ENCODE data around the gene RIPK4.

GRCh38 chr21:41779659-41780058 is 12.8 kb upstream of the RIPK4 start:
- no peak for TF ChIP-seq NFRKB (IDR thresholded peaks at IDR 0.05)
- no peak for TF ChIP-seq YY1 (IDR thresholded peaks at IDR 0.05; ENCODE audit: insufficient read depth, insufficient replicate concordance, low read depth, low read length)
- TF ChIP-seq, protein P1, sequence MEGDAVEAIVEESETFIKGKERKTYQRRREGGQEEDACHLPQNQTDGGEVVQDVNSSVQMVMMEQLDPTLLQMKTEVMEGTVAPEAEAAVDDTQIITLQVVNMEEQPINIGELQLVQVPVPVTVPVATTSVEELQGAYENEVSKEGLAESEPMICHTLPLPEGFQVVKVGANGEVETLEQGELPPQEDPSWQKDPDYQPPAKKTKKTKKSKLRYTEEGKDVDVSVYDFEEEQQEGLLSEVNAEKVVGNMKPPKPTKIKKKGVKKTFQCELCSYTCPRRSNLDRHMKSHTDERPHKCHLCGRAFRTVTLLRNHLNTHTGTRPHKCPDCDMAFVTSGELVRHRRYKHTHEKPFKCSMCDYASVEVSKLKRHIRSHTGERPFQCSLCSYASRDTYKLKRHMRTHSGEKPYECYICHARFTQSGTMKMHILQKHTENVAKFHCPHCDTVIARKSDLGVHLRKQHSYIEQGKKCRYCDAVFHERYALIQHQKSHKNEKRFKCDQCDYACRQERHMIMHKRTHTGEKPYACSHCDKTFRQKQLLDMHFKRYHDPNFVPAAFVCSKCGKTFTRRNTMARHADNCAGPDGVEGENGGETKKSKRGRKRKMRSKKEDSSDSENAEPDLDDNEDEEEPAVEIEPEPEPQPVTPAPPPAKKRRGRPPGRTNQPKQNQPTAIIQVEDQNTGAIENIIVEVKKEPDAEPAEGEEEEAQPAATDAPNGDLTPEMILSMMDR (CRISPR knock-in tag; IDR thresholded peaks at IDR 0.05): no peak
- no peak for TF ChIP-seq ZNF580 (CRISPR knock-in tag; IDR thresholded peaks at IDR 0.05; ENCODE audit: borderline replicate concordance, low read depth)
- TF ChIP-seq CCAR2 (optimal IDR thresholded peaks at IDR 0.05; ENCODE audit: low read depth, low read length): no peak
- TF ChIP-seq POLR2A (IDR thresholded peaks at IDR 0.05; ENCODE audit: insufficient read depth in 1 of 2, low read depth in 2 of 2, low read length in 2 of 2): no peak
- TF ChIP-seq, protein P2, sequence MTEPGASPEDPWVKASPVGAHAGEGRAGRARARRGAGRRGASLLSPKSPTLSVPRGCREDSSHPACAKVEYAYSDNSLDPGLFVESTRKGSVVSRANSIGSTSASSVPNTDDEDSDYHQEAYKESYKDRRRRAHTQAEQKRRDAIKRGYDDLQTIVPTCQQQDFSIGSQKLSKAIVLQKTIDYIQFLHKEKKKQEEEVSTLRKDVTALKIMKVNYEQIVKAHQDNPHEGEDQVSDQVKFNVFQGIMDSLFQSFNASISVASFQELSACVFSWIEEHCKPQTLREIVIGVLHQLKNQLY (CRISPR knock-in tag; IDR thresholded peaks at IDR 0.05): no peak
- no peak for TF ChIP-seq JUND (CRISPR knock-in tag; IDR thresholded peaks at IDR 0.05)
- TF ChIP-seq SKI (IDR thresholded peaks at IDR 0.05; ENCODE audit: partially characterized antibody): no peak
- TF ChIP-seq, protein P3, sequence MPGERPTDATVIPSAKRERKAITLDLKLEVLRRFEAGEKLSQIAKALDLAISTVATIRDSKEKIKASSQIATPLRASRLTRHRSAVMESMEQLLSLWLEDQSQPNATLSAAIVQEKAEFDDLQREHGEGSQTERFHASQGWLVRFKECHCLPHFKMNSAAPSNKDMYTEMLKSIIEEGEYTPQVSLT (CRISPR knock-in tag; IDR thresholded peaks at IDR 0.05; ENCODE audit: borderline replicate concordance, low read depth): no peak
- no peak for TF ChIP-seq ZFP36 (IDR thresholded peaks at IDR 0.05; ENCODE audit: borderline replicate concordance, low read depth, low read length, partially characterized antibody)
